ENCODE measurements around the gene KIRREL3. TPM values are rescaled to one million over a fixed set of nuclear protein-coding genes. Genes with fewer than 3 reads are reported as not detected.

The KIRREL3 gene
- total and polyA plus RNA-seq, 5 donors from 2014 or later, result not detected

DNA sequence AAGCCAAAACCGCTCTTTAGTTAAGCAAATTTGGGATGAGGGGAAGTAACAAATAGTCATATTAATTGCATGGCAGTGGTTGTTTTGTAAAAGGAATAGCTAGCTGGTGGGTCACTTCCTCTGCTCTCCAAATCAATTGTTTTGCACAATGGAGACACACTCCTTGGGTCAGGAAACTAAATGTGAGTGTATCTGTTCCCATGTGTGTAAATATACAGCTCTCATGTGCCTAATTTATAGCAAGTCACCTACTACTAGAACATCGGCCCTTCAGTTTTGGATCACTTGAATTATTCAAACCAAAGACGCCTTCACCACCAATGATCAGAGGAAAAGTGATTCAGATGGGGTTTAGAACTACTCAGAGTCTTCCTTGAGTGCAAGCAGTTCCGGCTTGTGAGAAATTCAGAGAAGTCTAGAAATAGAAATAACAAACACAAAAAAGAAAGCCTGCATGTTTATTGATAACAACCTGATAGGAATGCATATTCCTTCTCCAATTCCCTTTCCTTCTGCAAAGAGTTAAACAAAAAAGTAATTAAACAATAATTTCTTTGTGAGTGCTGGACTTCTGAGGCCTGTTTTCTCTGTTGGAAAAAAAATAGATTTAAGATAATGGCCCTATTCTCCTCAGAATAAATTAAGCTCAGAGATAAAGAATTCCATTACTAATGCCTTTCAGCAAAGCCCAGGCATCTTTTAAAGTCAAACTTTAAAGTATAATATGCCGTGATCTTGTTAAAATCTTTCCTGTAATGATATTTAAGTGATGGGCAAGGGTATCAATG, 100.4 kb downstream of the KIRREL3 start:
- ATAC-seq (ENCODE audit: low read depth in 2 of 2) (no peak), DNase-seq (no peak)
- no peak overlapping the region for H3K27ac ChIP-seq (ENCODE audit: insufficient read depth, low read length, poor library complexity, severe bottlenecking)
- Mint-ChIP-seq H3K4me1 (no peaks in the 10 kb centered on the region), H3K36me3 (no peaks in the 10 kb centered on the region), H3K27me3 (peaks cover 4% of the 10 kb centered on the region), H3K9me3 (peaks cover 0 to 14% (median 2%) of the 10 kb centered on the region in 7 donors), H3K4me3 (no peak overlapping the region), H3K27ac (no peak overlapping the region)
- no peaks in the 10 kb centered on the region for H3K4me1 ChIP-seq (ENCODE audit: control insufficient read depth, insufficient read depth, low read length, poor library complexity, severe bottlenecking)
- peaks cover 0 to 12% of the 10 kb centered on the region in 2 experiments for H3K9me3 ChIP-seq (ENCODE audit: control insufficient read depth in 2 of 2, low read length in 2 of 2)
- H3K27me3 ChIP-seq (ENCODE audit: control insufficient read depth, insufficient read depth, low read length), result no peaks in the 10 kb centered on the region
- no peak overlapping the region for H3K4me3 ChIP-seq (ENCODE audit: low read depth, low read length)
- no peaks in the 10 kb centered on the region for H3K36me3 ChIP-seq (ENCODE audit: control insufficient read depth, insufficient read depth, low read length)

DNA sequence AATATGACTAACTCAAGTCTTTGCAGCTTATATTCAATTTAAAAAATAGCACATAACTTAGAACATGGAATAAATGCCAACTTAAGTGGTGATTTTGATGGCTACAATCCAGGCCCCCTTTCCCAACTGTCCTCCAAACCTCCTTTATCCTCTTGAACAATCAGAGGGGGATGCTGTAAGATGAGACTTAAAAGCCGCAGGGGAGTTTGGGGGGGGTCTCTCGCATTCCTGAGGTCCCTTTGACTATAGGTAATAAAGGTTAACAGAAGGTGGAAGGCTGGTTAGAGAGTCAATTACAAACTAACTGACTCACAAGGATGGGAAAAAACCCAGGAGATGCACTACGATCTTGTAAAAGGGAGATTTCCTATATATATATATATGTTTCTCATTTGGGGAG, 101.8 kb downstream of the KIRREL3 start:
- peaks cover 0 to 14% (median 2%) of the 10 kb centered on the region in 7 donors for H3K9me3 Mint-ChIP-seq
- Histone ChIP-seq H3K27me3 (ENCODE audit: control insufficient read depth, insufficient read depth, low read length) (no peaks in the 10 kb centered on the region), H3K9me3 (ENCODE audit: control insufficient read depth in 2 of 2, low read length in 2 of 2) (peaks cover 0 to 12% of the 10 kb centered on the region in 2 experiments), H3K27ac (ENCODE audit: insufficient read depth, low read length, poor library complexity, severe bottlenecking) (no peak overlapping the region), H3K4me1 (ENCODE audit: control insufficient read depth, insufficient read depth, low read length, poor library complexity, severe bottlenecking) (no peaks in the 10 kb centered on the region), H3K36me3 (ENCODE audit: control insufficient read depth, insufficient read depth, low read length) (no peaks in the 10 kb centered on the region), H3K4me3 (ENCODE audit: low read depth, low read length) (no peak overlapping the region)
- DNase-seq, result no peak
- no peaks in the 10 kb centered on the region for H3K4me1 Mint-ChIP-seq
- no peak for ATAC-seq (ENCODE audit: low read depth in 2 of 2)
- no peaks in the 10 kb centered on the region for H3K27me3 Mint-ChIP-seq
- H3K4me3 Mint-ChIP-seq, result no peak overlapping the region
- H3K36me3 Mint-ChIP-seq, result no peaks in the 10 kb centered on the region
- no peak overlapping the region for H3K27ac Mint-ChIP-seq

DNA sequence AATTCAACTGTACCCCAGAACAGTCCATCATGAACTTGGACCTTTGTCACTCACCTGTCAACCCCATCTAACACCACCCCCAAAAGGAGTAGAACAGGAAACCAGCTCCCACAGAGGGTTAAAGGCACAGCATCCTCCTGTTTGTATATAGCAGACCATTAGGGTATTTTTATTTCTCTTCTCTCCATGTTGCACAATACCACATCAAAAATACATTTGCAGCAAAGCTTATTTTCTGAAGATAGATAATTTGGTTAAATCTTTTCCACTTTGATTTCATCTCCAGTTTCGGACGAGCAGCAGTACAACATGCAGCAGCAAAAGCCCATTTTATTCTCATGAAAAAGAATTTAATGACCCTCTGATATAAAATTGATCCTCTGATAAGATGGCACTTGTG, 103.1 kb downstream of the KIRREL3 start:
- H3K36me3 Mint-ChIP-seq, result no peaks in the 10 kb centered on the region
- H3K27me3 Mint-ChIP-seq, result no peaks in the 10 kb centered on the region
- H3K27me3 ChIP-seq (ENCODE audit: control insufficient read depth, insufficient read depth, low read length), result no peaks in the 10 kb centered on the region
- no peak for DNase-seq
- no peak overlapping the region for H3K4me3 Mint-ChIP-seq
- no peak for ATAC-seq (ENCODE audit: low read depth in 2 of 2)
- no peaks in the 10 kb centered on the region for H3K4me1 Mint-ChIP-seq
- H3K4me3 ChIP-seq (ENCODE audit: low read depth, low read length), result no peak overlapping the region
- no peaks in the 10 kb centered on the region for H3K4me1 ChIP-seq (ENCODE audit: control insufficient read depth, insufficient read depth, low read length, poor library complexity, severe bottlenecking)
- H3K36me3 ChIP-seq (ENCODE audit: control insufficient read depth, insufficient read depth, low read length), result no peaks in the 10 kb centered on the region
- H3K9me3 Mint-ChIP-seq, result peaks cover 0 to 14% (median 2%) of the 10 kb centered on the region in 7 donors
- peaks cover 0 to 12% of the 10 kb centered on the region in 2 experiments for H3K9me3 ChIP-seq (ENCODE audit: control insufficient read depth in 2 of 2, low read length in 2 of 2)
- no peak overlapping the region for H3K27ac Mint-ChIP-seq
- H3K27ac ChIP-seq (ENCODE audit: insufficient read depth, low read length, poor library complexity, severe bottlenecking), result no peak overlapping the region

DNA sequence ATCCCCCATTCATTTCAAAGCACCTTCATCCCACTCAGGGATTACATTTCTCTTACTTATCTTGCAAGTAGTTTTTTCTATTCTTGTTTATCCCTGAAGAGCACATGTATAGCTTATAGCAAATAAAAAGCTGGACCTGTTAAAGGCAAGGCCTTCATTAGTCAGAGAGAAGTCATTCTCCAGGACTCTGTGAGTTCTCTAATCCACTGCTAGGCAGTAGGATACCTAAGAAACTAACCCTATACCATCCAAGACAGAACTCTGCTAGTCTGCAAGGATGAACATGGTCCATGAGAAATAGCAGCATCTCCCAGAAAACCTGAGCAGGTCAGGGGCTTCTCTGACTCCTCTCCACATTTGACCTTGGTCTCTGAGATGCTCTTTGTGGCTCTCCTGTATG, 104.5 kb downstream of the KIRREL3 start:
- Histone ChIP-seq H3K4me3 (ENCODE audit: low read depth, low read length) (no peak overlapping the region), H3K36me3 (ENCODE audit: control insufficient read depth, insufficient read depth, low read length) (no peaks in the 10 kb centered on the region), H3K27me3 (ENCODE audit: control insufficient read depth, insufficient read depth, low read length) (no peaks in the 10 kb centered on the region), H3K27ac (ENCODE audit: insufficient read depth, low read length, poor library complexity, severe bottlenecking) (no peak overlapping the region), H3K9me3 (ENCODE audit: control insufficient read depth in 2 of 2, low read length in 2 of 2) (peaks cover 0 to 12% of the 10 kb centered on the region in 2 experiments), H3K4me1 (ENCODE audit: control insufficient read depth, insufficient read depth, low read length, poor library complexity, severe bottlenecking) (no peaks in the 10 kb centered on the region)
- Mint-ChIP-seq H3K27me3 (no peaks in the 10 kb centered on the region), H3K4me1 (no peaks in the 10 kb centered on the region), H3K9me3 (peaks cover 0 to 14% (median 2%) of the 10 kb centered on the region in 7 donors), H3K27ac (no peak overlapping the region), H3K4me3 (no peak overlapping the region), H3K36me3 (no peaks in the 10 kb centered on the region)
- ATAC-seq (ENCODE audit: low read depth in 2 of 2) (no peak), DNase-seq (no peak)

DNA sequence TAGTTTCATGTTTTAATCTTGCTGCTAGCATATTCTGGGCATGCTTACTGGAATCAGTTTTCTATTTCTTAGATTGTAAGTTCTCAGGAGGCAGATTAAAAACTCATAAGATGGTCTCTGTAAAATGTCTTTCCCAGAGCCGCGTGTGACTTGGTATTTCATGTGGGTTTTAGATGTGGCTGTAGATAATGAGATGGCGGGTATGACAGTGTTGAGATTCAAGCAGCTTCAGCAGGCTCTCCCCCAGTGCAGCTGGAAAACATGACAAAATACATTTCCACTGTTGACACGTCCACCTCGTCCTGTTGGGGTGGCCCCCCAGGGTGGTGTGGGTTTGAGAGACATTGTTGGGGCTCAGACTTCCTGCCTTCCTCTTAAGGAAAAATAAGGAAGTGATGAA, 106.8 kb downstream of the KIRREL3 start:
- Histone ChIP-seq H3K27ac (ENCODE audit: insufficient read depth, low read length, poor library complexity, severe bottlenecking) (no peak overlapping the region), H3K27me3 (ENCODE audit: control insufficient read depth, insufficient read depth, low read length) (no peaks in the 10 kb centered on the region), H3K4me3 (ENCODE audit: low read depth, low read length) (no peak overlapping the region), H3K9me3 (ENCODE audit: control insufficient read depth in 2 of 2, low read length in 2 of 2) (peaks cover 0 to 12% of the 10 kb centered on the region in 2 experiments), H3K4me1 (ENCODE audit: control insufficient read depth, insufficient read depth, low read length, poor library complexity, severe bottlenecking) (no peaks in the 10 kb centered on the region), H3K36me3 (ENCODE audit: control insufficient read depth, insufficient read depth, low read length) (no peaks in the 10 kb centered on the region)
- Mint-ChIP-seq H3K27me3 (no peaks in the 10 kb centered on the region), H3K4me1 (no peaks in the 10 kb centered on the region), H3K27ac (peak overlapping the region in 1 of 3 donors; percentile 26), H3K4me3 (no peak overlapping the region), H3K9me3 (peaks cover 0 to 11% (median 2%) of the 10 kb centered on the region in 7 donors), H3K36me3 (no peaks in the 10 kb centered on the region)
- DNase-seq (no peak), ATAC-seq (ENCODE audit: low read depth in 2 of 2) (no peak)

DNA sequence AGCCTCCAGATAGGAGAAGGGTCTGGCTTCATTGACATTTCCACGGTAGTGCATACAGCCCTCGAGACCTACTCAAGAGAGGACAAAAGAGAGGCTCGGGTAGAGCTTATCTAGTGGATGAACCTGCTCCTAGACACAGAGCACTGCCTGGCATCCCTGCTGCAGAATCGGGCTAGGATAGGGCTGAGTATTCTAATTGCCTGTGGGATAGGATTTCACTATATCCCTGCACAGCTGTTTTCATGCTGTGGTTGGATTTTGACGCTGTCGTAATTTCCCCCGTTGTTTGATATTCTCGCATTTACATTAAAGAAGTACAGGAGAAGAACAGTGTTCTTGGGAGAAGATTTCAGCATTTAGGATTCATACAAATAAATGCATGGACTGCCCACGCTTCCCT, 107.8 kb downstream of the KIRREL3 start:
- Histone ChIP-seq H3K9me3 (ENCODE audit: control insufficient read depth in 2 of 2, low read length in 2 of 2) (peaks cover 0 to 12% of the 10 kb centered on the region in 2 experiments), H3K27ac (ENCODE audit: insufficient read depth, low read length, poor library complexity, severe bottlenecking) (no peak overlapping the region), H3K36me3 (ENCODE audit: control insufficient read depth, insufficient read depth, low read length) (no peaks in the 10 kb centered on the region), H3K4me1 (ENCODE audit: control insufficient read depth, insufficient read depth, low read length, poor library complexity, severe bottlenecking) (no peaks in the 10 kb centered on the region), H3K4me3 (ENCODE audit: low read depth, low read length) (no peak overlapping the region), H3K27me3 (ENCODE audit: control insufficient read depth, insufficient read depth, low read length) (no peaks in the 10 kb centered on the region)
- Mint-ChIP-seq H3K9me3 (peaks cover 0 to 11% (median 0%) of the 10 kb centered on the region in 7 donors), H3K36me3 (no peaks in the 10 kb centered on the region), H3K4me1 (no peaks in the 10 kb centered on the region), H3K27ac (no peak overlapping the region), H3K4me3 (no peak overlapping the region), H3K27me3 (no peaks in the 10 kb centered on the region)
- no peak for DNase-seq
- ATAC-seq (ENCODE audit: low read depth in 2 of 2), result no peak

DNA sequence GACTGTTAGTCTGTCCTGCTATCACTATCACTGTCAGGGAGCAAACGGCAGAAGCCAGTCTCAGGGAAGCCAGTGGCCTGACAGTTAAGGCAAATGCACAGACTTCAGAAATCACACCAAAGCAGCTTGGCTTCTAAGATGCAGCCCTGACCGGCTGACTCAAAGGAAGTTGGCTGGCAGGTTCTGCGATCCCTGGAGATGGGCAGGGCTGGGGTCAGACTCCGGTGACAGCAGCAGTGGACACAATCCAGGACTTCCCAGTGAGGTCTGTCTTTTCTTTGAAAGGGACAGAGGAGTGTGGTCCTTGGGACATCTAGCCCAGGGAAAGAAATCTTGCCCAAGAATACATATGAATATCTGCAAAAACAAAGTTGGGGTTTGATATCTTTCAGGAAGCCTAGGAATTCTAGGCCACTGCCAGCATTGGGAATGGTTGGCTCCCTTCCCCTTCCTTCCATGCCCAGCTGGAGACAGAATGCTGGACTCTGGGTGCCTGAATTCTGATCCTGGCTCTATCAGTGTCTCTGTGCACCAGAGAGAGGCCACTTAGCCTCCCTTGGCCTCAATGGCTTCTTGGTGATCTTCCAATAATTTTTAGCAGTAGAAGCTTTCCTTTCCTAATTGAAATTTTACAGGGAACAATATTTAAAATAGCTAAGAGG, 108.9 kb downstream of the KIRREL3 start:
- no peaks in the 10 kb centered on the region for H3K27me3 Mint-ChIP-seq
- no peaks in the 10 kb centered on the region for H3K4me1 Mint-ChIP-seq
- no peak overlapping the region for H3K27ac Mint-ChIP-seq
- H3K27ac ChIP-seq (ENCODE audit: insufficient read depth, low read length, poor library complexity, severe bottlenecking), result no peak overlapping the region
- DNase-seq, result no peak
- H3K4me3 ChIP-seq (ENCODE audit: low read depth, low read length), result no peak overlapping the region
- H3K4me3 Mint-ChIP-seq, result no peak overlapping the region
- no peaks in the 10 kb centered on the region for H3K36me3 Mint-ChIP-seq
- peaks cover 0 to 8% (median 0%) of the 10 kb centered on the region in 7 donors for H3K9me3 Mint-ChIP-seq
- no peak for ATAC-seq (ENCODE audit: low read depth in 2 of 2)
- no peaks in the 10 kb centered on the region for H3K4me1 ChIP-seq (ENCODE audit: control insufficient read depth, insufficient read depth, low read length, poor library complexity, severe bottlenecking)
- H3K9me3 ChIP-seq (ENCODE audit: control insufficient read depth in 2 of 2, low read length in 2 of 2), result peaks cover 0 to 11% of the 10 kb centered on the region in 2 experiments
- no peaks in the 10 kb centered on the region for H3K36me3 ChIP-seq (ENCODE audit: control insufficient read depth, insufficient read depth, low read length)
- H3K27me3 ChIP-seq (ENCODE audit: control insufficient read depth, insufficient read depth, low read length), result no peaks in the 10 kb centered on the region
